ENCODE data around the gene PORCN. TPM values are rescaled to one million over a fixed set of nuclear protein-coding genes. Genes with fewer than 3 reads are reported as not detected.
"Not testable (repeated sequence)": the region's sequence is repeated elsewhere in the genome, so short reads cannot be mapped to it uniquely, and the experiment has no call there.

PORCN gene
- total and polyA plus RNA-seq, 11 donors: 9.6 to 37.3 (median 17.3) TPM

GRCh38 chrX:48523682-48524081, 14.9 kb downstream of the PORCN start:
- Histone ChIP-seq H3K9me3 (no peaks in the 10 kb centered on the region), H3K36me3 (peaks cover 0 to 24% (median 12%) of the 10 kb centered on the region in 9 donors), H3K4me3 (no peak overlapping the region), H3K27ac (no peak overlapping the region), H3K27me3 (peaks cover 0 to 4% (median 0%) of the 10 kb centered on the region in 9 donors), H3K4me1 (peaks cover 0 to 8% (median 1%) of the 10 kb centered on the region in 12 donors)
- WGBS, 4 donors: 89 to 93% (median 91%) methylated on average over 11 to 12 of the region's 12 CpGs
- intact Hi-C loops (cut with DNase I): no loop called here
- ATAC-seq (no peak), DNase-seq (no peak)
- no peak for TF ChIP-seq CTCF (IDR thresholded peaks at IDR 0.05)
- TF ChIP-seq POLR2A (IDR thresholded peaks at IDR 0.05): no peak

- DNase-seq; H3K27ac ChIP-seq; intact Hi-C loops (cut with DNase I); H3K27me3 ChIP-seq; H3K4me1 ChIP-seq; ATAC-seq; H3K9me3 ChIP-seq; H3K4me3 ChIP-seq: not testable (repeated sequence)
- H3K36me3 ChIP-seq: peaks cover 0 to 24% (median 12%) of the 10 kb centered on the region in 9 donors
- 89 to 94% (median 90%) methylated on average over 8 of the region's 8 CpGs for WGBS, 4 donors
Measured at GRCh38 chrX:48525853-48526252, 17.1 kb downstream of the PORCN start.

- intact Hi-C loops (cut with DNase I): loop anchor here in 1 of 10 donors (10.0 kb wide), 1 partner anchor 64 kb away; the partner anchor contains the start of gene WDR13
- ATAC-seq: no peak
- 59 to 98% (median 89%) methylated on average over 3 of the region's 3 CpGs for WGBS, 4 donors
Measured at GRCh38 chrX:48530736-48531135, 21.9 kb downstream of the PORCN start.

GRCh38 chrX:48531358-48531959, 22.7 kb downstream of the PORCN start:
- Histone ChIP-seq H3K4me1 (peaks cover 0 to 6% (median 0%) of the 10 kb centered on the region in 12 donors), H3K4me3 (no peak overlapping the region), H3K36me3 (peaks cover 0 to 15% (median 11%) of the 10 kb centered on the region in 9 donors), H3K27ac (peak overlapping the region in 8 of 12 donors; percentile 25 to 64 (median 48)), H3K27me3 (peaks cover 0 to 4% (median 0%) of the 10 kb centered on the region in 9 donors), H3K9me3 (no peaks in the 10 kb centered on the region)
- ATAC-seq (peak in 3 of 4 donors; percentile 49 to 83 (median 71)), DNase-seq (no peak)
- 57 to 64% (median 60%) methylated on average over 5 of the region's 5 CpGs for WGBS, 4 donors
- no peak for TF ChIP-seq CTCF (IDR thresholded peaks at IDR 0.05)
- no peak for TF ChIP-seq POLR2A (IDR thresholded peaks at IDR 0.05)
- intact Hi-C loops (cut with DNase I): loop anchor here in 1 of 10 donors (10.0 kb wide), 1 partner anchor 63 kb away; the partner anchor contains the start of gene WDR13

More at GRCh38 chrX:48530736-48531135, 21.9 kb downstream of the PORCN start:
- no peak for DNase-seq
- H3K9me3 ChIP-seq: no peaks in the 10 kb centered on the region
- H3K4me1 ChIP-seq: peaks cover 0 to 6% (median 0%) of the 10 kb centered on the region in 12 donors
- H3K4me3 ChIP-seq: no peak overlapping the region
- H3K36me3 ChIP-seq: peaks cover 0 to 17% (median 12%) of the 10 kb centered on the region in 9 donors
- TF ChIP-seq POLR2A (IDR thresholded peaks at IDR 0.05) (no peak), CTCF (IDR thresholded peaks at IDR 0.05) (no peak)
- peak overlapping the region in 2 of 12 donors; percentile 44 to 64 for H3K27ac ChIP-seq
- peaks cover 0 to 3% (median 0%) of the 10 kb centered on the region in 9 donors for H3K27me3 ChIP-seq
